ENCODE measurements around the gene SNX25. TPM values are rescaled to one million over a fixed set of nuclear protein-coding genes. Genes with fewer than 3 reads are reported as not detected.
"Not testable (repeated sequence)": the region's sequence is repeated elsewhere in the genome, so short reads cannot be mapped to it uniquely, and the experiment has no call there.

SNX25 gene
- total and polyA plus RNA-seq, 2 donors (not counting 1 experiment from before 2014, with no cell fraction given) = 12.0 to 77.6 TPM

DNA sequence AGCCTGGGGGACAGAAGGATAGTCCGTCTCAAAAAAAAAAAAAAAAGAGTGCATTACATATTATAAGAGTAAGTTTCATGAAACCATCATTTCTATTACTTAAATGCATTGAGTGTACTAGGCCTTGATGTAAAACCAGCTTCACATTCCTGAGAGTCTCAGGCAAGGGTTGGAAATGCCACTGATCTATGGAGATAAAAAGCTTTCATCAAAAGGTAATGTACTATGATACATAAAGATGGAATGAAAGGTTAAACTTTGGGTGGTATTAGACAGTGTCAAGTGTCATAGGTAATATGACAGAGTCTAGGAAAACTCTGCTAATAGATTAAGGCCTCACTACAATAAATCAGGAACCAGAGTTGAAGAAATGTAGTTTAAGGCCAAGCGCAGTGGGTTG lies 13.0 kb upstream of the SNX25 start:
- no peak overlapping the region for H3K27ac ChIP-seq (ENCODE audit: low read length in 2 of 2)
- peaks cover 48% of the 10 kb centered on the region for H3K79me2 ChIP-seq (ENCODE audit: control insufficient read depth, insufficient read depth, low read length)
- TF ChIP-seq, protein P1, sequence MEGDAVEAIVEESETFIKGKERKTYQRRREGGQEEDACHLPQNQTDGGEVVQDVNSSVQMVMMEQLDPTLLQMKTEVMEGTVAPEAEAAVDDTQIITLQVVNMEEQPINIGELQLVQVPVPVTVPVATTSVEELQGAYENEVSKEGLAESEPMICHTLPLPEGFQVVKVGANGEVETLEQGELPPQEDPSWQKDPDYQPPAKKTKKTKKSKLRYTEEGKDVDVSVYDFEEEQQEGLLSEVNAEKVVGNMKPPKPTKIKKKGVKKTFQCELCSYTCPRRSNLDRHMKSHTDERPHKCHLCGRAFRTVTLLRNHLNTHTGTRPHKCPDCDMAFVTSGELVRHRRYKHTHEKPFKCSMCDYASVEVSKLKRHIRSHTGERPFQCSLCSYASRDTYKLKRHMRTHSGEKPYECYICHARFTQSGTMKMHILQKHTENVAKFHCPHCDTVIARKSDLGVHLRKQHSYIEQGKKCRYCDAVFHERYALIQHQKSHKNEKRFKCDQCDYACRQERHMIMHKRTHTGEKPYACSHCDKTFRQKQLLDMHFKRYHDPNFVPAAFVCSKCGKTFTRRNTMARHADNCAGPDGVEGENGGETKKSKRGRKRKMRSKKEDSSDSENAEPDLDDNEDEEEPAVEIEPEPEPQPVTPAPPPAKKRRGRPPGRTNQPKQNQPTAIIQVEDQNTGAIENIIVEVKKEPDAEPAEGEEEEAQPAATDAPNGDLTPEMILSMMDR (IDR thresholded peaks at IDR 0.05) = no peak
- no peak for TF ChIP-seq EZH2 (IDR thresholded peaks at IDR 0.05; ENCODE audit: borderline replicate concordance, insufficient read depth, low read depth, low read length, poor library complexity, severe bottlenecking)
- no peak overlapping the region for H2AFZ ChIP-seq (ENCODE audit: insufficient read depth, low read depth, low read length, poor library complexity, severe bottlenecking)
- no peak overlapping the region for H3K4me3 Mint-ChIP-seq
- peaks cover 0 to 6% (median 0%) of the 10 kb centered on the region in 3 donors for H3K9me3 ChIP-seq (ENCODE audit: control extremely low read depth in 1 of 3, control insufficient read depth in 2 of 3, insufficient read depth in 1 of 3, low read length in 2 of 3)
- no peaks in the 10 kb centered on the region for H3K9me3 Mint-ChIP-seq (ENCODE audit: insufficient read depth)
- WGBS (ENCODE audit: insufficient coverage) = no CpG with 5 or more reads among the region's 2 CpGs
- CTCF ChIA-PET = interaction anchor here (1.4 to 2.5 kb wide), 3 partner anchors 9 to 53 kb away, joined by 4 to 22 read pairs (median 7); partner anchors contain the start of gene SLC25A4
- H3K4me3 ChIP-seq (ENCODE audit: control extremely low read depth in 1 of 5, extremely low read depth in 1 of 5, insufficient read depth in 1 of 5, low read depth in 2 of 5, low read length in 4 of 5) = no peak overlapping the region
- no peak for ATAC-seq (ENCODE audit: low read depth)
- H3K27ac Mint-ChIP-seq = peak overlapping the region; percentile 41
- DNase-seq = no peak
- no peaks in the 10 kb centered on the region for H4K20me1 ChIP-seq (ENCODE audit: control insufficient read depth, insufficient read depth, low read length, poor library complexity, severe bottlenecking)
- intact Hi-C loops (cut with micrococcal nuclease) = no loop called here
- H3K9ac ChIP-seq (ENCODE audit: low read length) = no peak overlapping the region
- POLR2A ChIA-PET = no interaction called here
- H3K36me3 ChIP-seq (replicated peaks in 1 of 2; ENCODE audit: control extremely low read depth in 1 of 2, control insufficient read depth in 1 of 2, extremely low read depth in 1 of 2, insufficient read depth in 2 of 2, low read length in 1 of 2) = peaks cover 0 to 1% of the 10 kb centered on the region in 2 experiments
- H3K4me1 ChIP-seq (ENCODE audit: control insufficient read depth in 2 of 2, insufficient read depth in 2 of 2, low read length in 2 of 2) = peaks cover 7 to 8% of the 10 kb centered on the region in 2 donors
- H3K4me2 ChIP-seq (replicated peaks; ENCODE audit: low read depth, low read length, poor library complexity, severe bottlenecking) = no peak overlapping the region
- no peaks in the 10 kb centered on the region for H3K27me3 Mint-ChIP-seq
- H3K27me3 ChIP-seq (replicated peaks in 1 of 4; ENCODE audit: control extremely low read depth in 1 of 4, control insufficient read depth in 3 of 4, insufficient read depth in 4 of 4, low read length in 3 of 4) = no peaks in the 10 kb centered on the region
- peaks cover 22% of the 10 kb centered on the region for H3K4me1 Mint-ChIP-seq

DNA sequence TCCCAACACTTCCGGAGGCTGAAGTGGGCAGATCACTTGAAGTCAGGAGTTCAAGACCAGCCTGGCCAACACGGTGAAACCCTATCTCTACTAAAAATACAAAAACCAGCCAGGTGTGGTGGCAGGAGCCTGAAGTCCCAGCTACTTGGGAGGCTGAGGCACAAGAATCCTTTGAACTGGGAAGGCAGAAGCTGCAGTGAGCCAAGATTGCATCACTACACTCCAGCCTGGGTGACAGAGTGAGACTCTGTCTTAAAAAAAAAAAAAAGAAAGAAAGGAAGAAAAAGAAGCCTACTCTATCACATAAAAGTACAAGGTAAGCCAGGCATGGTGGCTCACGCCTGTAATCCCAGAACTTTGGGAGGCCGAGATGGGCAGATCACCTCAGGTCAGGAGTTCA lies 11.2 kb upstream of the SNX25 start:
- H3K27me3 ChIP-seq (replicated peaks in 1 of 4; ENCODE audit: control extremely low read depth in 1 of 4, control insufficient read depth in 3 of 4, insufficient read depth in 4 of 4, low read length in 3 of 4); H3K4me2 ChIP-seq (replicated peaks; ENCODE audit: low read depth, low read length, poor library complexity, severe bottlenecking); H2AFZ ChIP-seq (ENCODE audit: insufficient read depth, low read depth, low read length, poor library complexity, severe bottlenecking); intact Hi-C loops (cut with micrococcal nuclease); POLR2A ChIA-PET; H3K27me3 Mint-ChIP-seq; H3K9me3 ChIP-seq (ENCODE audit: control extremely low read depth in 1 of 3, control insufficient read depth in 2 of 3, insufficient read depth in 1 of 3, low read length in 2 of 3); H3K9me3 Mint-ChIP-seq (ENCODE audit: insufficient read depth); H3K27ac ChIP-seq (ENCODE audit: low read length in 2 of 2); H3K4me3 Mint-ChIP-seq; H3K27ac Mint-ChIP-seq; H4K20me1 ChIP-seq (ENCODE audit: control insufficient read depth, insufficient read depth, low read length, poor library complexity, severe bottlenecking); H3K9ac ChIP-seq (ENCODE audit: low read length); H3K36me3 ChIP-seq (replicated peaks in 1 of 2; ENCODE audit: control extremely low read depth in 1 of 2, control insufficient read depth in 1 of 2, extremely low read depth in 1 of 2, insufficient read depth in 2 of 2, low read length in 1 of 2); H3K4me3 ChIP-seq (ENCODE audit: control extremely low read depth in 1 of 5, extremely low read depth in 1 of 5, insufficient read depth in 1 of 5, low read depth in 2 of 5, low read length in 4 of 5); ATAC-seq (ENCODE audit: low read depth); DNase-seq: not testable (repeated sequence)
- H3K79me2 ChIP-seq (ENCODE audit: control insufficient read depth, insufficient read depth, low read length) = peaks cover 43% of the 10 kb centered on the region
- peaks cover 9 to 12% of the 10 kb centered on the region in 2 donors for H3K4me1 ChIP-seq (ENCODE audit: control insufficient read depth in 2 of 2, insufficient read depth in 2 of 2, low read length in 2 of 2)
- peaks cover 29% of the 10 kb centered on the region for H3K4me1 Mint-ChIP-seq
- CTCF ChIA-PET = interaction anchor here (0.6 to 4.7 kb wide), 4 partner anchors 9 to 15 kb away, joined by 3 to 24 read pairs (median 12); no protein-coding TSS in a partner anchor
- WGBS (ENCODE audit: insufficient coverage) = 100% methylated on average over 1 of the region's 4 CpGs

Measured in B cell (primary cell).